T-helper 2 cell (primary cell): ENCODE measurements around the gene TPO.

ENCODE experiments used
- DNase-seq, 5 experiments: peaks; one replicate each; pipeline versions ENCODE4 v3.0.0 to v3.0.0-alpha.2; 2012 to 2022

TPO gene

GRCh38 chr2:1538663-1539062, 125.4 kb downstream of the TPO start:
- peak in 1 of 5 experiments; percentile 46 for DNase-seq

- DNase-seq, result no peak
Observed at GRCh38 chr2:1539441-1539840, 126.2 kb downstream of the TPO start.

- DNase-seq, result no peak
Observed at GRCh38 chr2:1539973-1540372, 126.7 kb downstream of the TPO start.

- no peak for DNase-seq
Observed at GRCh38 chr2:1540481-1540880, 127.2 kb downstream of the TPO start.

GRCh38 chr2:1541040-1541439, 127.8 kb downstream of the TPO start:
- no peak for DNase-seq

- no peak for DNase-seq
Observed at GRCh38 chr2:1541819-1542475, 128.7 kb downstream of the TPO start.

- DNase-seq, result no peak
Observed at GRCh38 chr2:1542971-1543370, 129.7 kb downstream of the TPO start.

GRCh38 chr2:1543776-1544477, 130.7 kb downstream of the TPO start:
- no peak for DNase-seq

GRCh38 chr2:1544478-1545069, 131.3 kb downstream of the TPO start:
- DNase-seq, result no peak

- no peak for DNase-seq
Observed at GRCh38 chr2:1546023-1546591, 132.8 kb downstream of the TPO start.

- DNase-seq, result no peak
Observed at GRCh38 chr2:1546901-1547300, 133.6 kb downstream of the TPO start.

- DNase-seq, result no peak
Observed at GRCh38 chr2:1548910-1549673, 135.8 kb downstream of the TPO start.

GRCh38 chr2:1550076-1550475, 136.8 kb downstream of the TPO start:
- DNase-seq, result no peak

- DNase-seq, result peak in 4 of 5 experiments; percentile 43 to 50 (median 48)
Observed at GRCh38 chr2:1550658-1551316, 137.5 kb downstream of the TPO start.

- DNase-seq, result no peak
Observed at GRCh38 chr2:1551905-1552304, 138.6 kb downstream of the TPO start.

- no peak for DNase-seq
Observed at GRCh38 chr2:1552611-1553010, 139.3 kb downstream of the TPO start.

- no peak for DNase-seq
Observed at GRCh38 chr2:1553671-1554295, 140.5 kb downstream of the TPO start.

GRCh38 chr2:1556286-1556685, 143.0 kb downstream of the TPO start:
- DNase-seq, result no peak

GRCh38 chr2:1556776-1557466, 143.7 kb downstream of the TPO start:
- DNase-seq, result no peak

GRCh38 chr2:1557467-1557820, 144.2 kb downstream of the TPO start:
- no peak for DNase-seq

GRCh38 chr2:1559589-1560175, 146.4 kb downstream of the TPO start:
- DNase-seq, result no peak
